Body of pancreas (tissue), 4 donors: ENCODE results near the gene SLC12A8. TPM values are rescaled to one million over a fixed set of nuclear protein-coding genes. Genes with fewer than 3 reads are reported as not detected.

Experiments used
- ATAC-seq: fragments of 150-250 bp; one replicate; pipeline ENCODE4 v1.9.1; 2016
- DNase-seq, 4 donors: peaks; one replicate each; pipeline ENCODE4 v3.0.0-alpha.2; 2019
- H3K27ac ChIP-seq, 4 donors: fragments of 200-600 bp; sonication (generic); 1 replicate in 3 of 4; 2 replicates in 1 of 4; pipeline versions ENCODE4 v1.5.1 to v1.6.1; 2016 to 2019; ENCODE audit warnings: mild to moderate bottlenecking in 1 of 4, mixed read lengths in 1 of 4, moderate library complexity in 1 of 4
- H3K27me3 ChIP-seq, 2 donors: fragments of 200-600 bp; sonication (generic); one replicate each; pipeline ENCODE4 v1.6.0; 2016; ENCODE audit warnings: mild to moderate bottlenecking in 1 of 2
- H3K36me3 ChIP-seq, 2 donors: fragments of 200-600 bp; sonication (generic); replicated peaks in 1 of 2; 2 replicates each; pipeline ENCODE4 v1.5.1; 2016; ENCODE audit warnings: low read depth in 2 of 2; ENCODE audit not compliant: insufficient read depth in 1 of 2
- H3K4me1 ChIP-seq: fragments of 200-600 bp; sonication (generic); one replicate; pipeline ENCODE4 v1.6.0; 2016
- H3K4me3 ChIP-seq, 2 donors: fragments of 200-600 bp; sonication (generic); 1 replicate in 1 of 2; 2 replicates in 1 of 2; pipeline ENCODE4 v1.5.1; 2016 to 2019
- H3K9me3 ChIP-seq, 3 donors: fragments of 200-600 bp; sonication (generic); 1 replicate in 2 of 3; 2 replicates in 1 of 3; pipeline ENCODE4 v1.5.1; 2016
- CTCF ChIP-seq, 7 experiments: fragments of 450-650 bp in 4 of 7; fragments of 200-600 bp in 3 of 7; sonication (generic) in 3 of 7; IDR thresholded peaks; one replicate each; pipeline ENCODE4 v1.5.1; 2016 to 2019; ENCODE audit warnings: antibody characterized with exemption in 7 of 7
- POLR2A ChIP-seq, 3 donors: fragments of 450-650 bp; IDR thresholded peaks; one replicate each; pipeline ENCODE4 v1.6.1; 2016; ENCODE audit warnings: antibody characterized with exemption in 3 of 3, mild to moderate bottlenecking in 2 of 3
- WGBS, 2 donors: methylation state at CpG; one replicate each; pipeline ENCODE4 v1.1.5; 2017; 5-methylcytosine and 5-hydroxymethylcytosine counted together
- intact Hi-C: fragments of 100-400 bp; cut with DNase I; formaldehyde crosslinking; loops from one replicate; pipeline ENCODE4 v1.15.1; 2023
- total RNA-seq, 2 donors: library from RNA; depleted of rRNA; stranded (reverse); fragments of >200 nt; gene quantifications; one replicate each; pipeline ENCODE4 v1.1.0, GENCODE V29; 2016

SLC12A8 gene
- total RNA-seq, 2 donors from 2014 or later, result 10.1 to 30.0 TPM

GRCh38 chr3:125110876-125111480, 101.6 kb downstream of the SLC12A8 start:
- Histone ChIP-seq H3K4me1 (peaks cover 3% of the 10 kb centered on the region), H3K27me3 (no peaks in the 10 kb centered on the region), H3K4me3 (no peak overlapping the region), H3K9me3 (no peaks in the 10 kb centered on the region), H3K27ac (no peak overlapping the region), H3K36me3 (no peaks in the 10 kb centered on the region)
- intact Hi-C loops, result no loop called here
- ATAC-seq (no peak), DNase-seq (no peak)
- WGBS, 2 donors, result 88% methylated on average over 3 of the region's 3 CpGs
- TF ChIP-seq POLR2A (IDR thresholded peaks at IDR 0.05), result no peak

GRCh38 chr3:125110016-125110875, 102.3 kb downstream of the SLC12A8 start:
- intact Hi-C loops, result no loop called here
- Histone ChIP-seq H3K27ac (no peak overlapping the region), H3K27me3 (no peaks in the 10 kb centered on the region), H3K4me1 (no peaks in the 10 kb centered on the region), H3K9me3 (no peaks in the 10 kb centered on the region), H3K4me3 (no peak overlapping the region), H3K36me3 (no peaks in the 10 kb centered on the region)
- no peak for TF ChIP-seq POLR2A (IDR thresholded peaks at IDR 0.05)
- no peak for TF ChIP-seq CTCF (IDR thresholded peaks at IDR 0.05)
- ATAC-seq (no peak), DNase-seq (peak in 1 of 4 donors; percentile 15)
- WGBS, 2 donors, result 91 to 92% methylated on average over 10 of the region's 10 CpGs

GRCh38 chr3:125109536-125109925, 103.0 kb downstream of the SLC12A8 start:
- TF ChIP-seq POLR2A (IDR thresholded peaks at IDR 0.05), result no peak
- TF ChIP-seq CTCF (IDR thresholded peaks at IDR 0.05), result no peak
- no peak overlapping the region for H3K4me3 ChIP-seq
- no peaks in the 10 kb centered on the region for H3K27me3 ChIP-seq
- H3K27ac ChIP-seq, result no peak overlapping the region
- intact Hi-C loops, result no loop called here
- no peaks in the 10 kb centered on the region for H3K9me3 ChIP-seq
- 91 to 94% methylated on average over 4 of the region's 4 CpGs for WGBS, 2 donors
- H3K4me1 ChIP-seq, result no peaks in the 10 kb centered on the region
- no peak for ATAC-seq
- no peak for DNase-seq
- H3K36me3 ChIP-seq, result no peaks in the 10 kb centered on the region

GRCh38 chr3:125108833-125109535, 103.6 kb downstream of the SLC12A8 start:
- H3K4me3 ChIP-seq, result no peak overlapping the region
- TF ChIP-seq POLR2A (IDR thresholded peaks at IDR 0.05) (no peak), CTCF (IDR thresholded peaks at IDR 0.05) (no peak)
- H3K27me3 ChIP-seq, result no peaks in the 10 kb centered on the region
- DNase-seq, result no peak
- no peaks in the 10 kb centered on the region for H3K36me3 ChIP-seq
- intact Hi-C loops, result no loop called here
- no peaks in the 10 kb centered on the region for H3K4me1 ChIP-seq
- no peak for ATAC-seq
- H3K27ac ChIP-seq, result no peak overlapping the region
- WGBS, 2 donors, result 96 to 97% methylated on average over 9 of the region's 9 CpGs
- no peaks in the 10 kb centered on the region for H3K9me3 ChIP-seq

GRCh38 chr3:125107861-125108567, 104.5 kb downstream of the SLC12A8 start:
- no peaks in the 10 kb centered on the region for H3K36me3 ChIP-seq
- no peaks in the 10 kb centered on the region for H3K9me3 ChIP-seq
- intact Hi-C loops, result no loop called here
- no peak overlapping the region for H3K4me3 ChIP-seq
- TF ChIP-seq POLR2A (IDR thresholded peaks at IDR 0.05) (no peak), CTCF (IDR thresholded peaks at IDR 0.05) (no peak)
- ATAC-seq (no peak), DNase-seq (no peak)
- no peaks in the 10 kb centered on the region for H3K27me3 ChIP-seq
- no peak overlapping the region for H3K27ac ChIP-seq
- H3K4me1 ChIP-seq, result no peaks in the 10 kb centered on the region
- 86 to 94% methylated on average over 13 of the region's 13 CpGs for whole genome bisulfite sequencing, 2 donors
